ENCODE data around the gene INPP4A.

Gene INPP4A

DNA sequence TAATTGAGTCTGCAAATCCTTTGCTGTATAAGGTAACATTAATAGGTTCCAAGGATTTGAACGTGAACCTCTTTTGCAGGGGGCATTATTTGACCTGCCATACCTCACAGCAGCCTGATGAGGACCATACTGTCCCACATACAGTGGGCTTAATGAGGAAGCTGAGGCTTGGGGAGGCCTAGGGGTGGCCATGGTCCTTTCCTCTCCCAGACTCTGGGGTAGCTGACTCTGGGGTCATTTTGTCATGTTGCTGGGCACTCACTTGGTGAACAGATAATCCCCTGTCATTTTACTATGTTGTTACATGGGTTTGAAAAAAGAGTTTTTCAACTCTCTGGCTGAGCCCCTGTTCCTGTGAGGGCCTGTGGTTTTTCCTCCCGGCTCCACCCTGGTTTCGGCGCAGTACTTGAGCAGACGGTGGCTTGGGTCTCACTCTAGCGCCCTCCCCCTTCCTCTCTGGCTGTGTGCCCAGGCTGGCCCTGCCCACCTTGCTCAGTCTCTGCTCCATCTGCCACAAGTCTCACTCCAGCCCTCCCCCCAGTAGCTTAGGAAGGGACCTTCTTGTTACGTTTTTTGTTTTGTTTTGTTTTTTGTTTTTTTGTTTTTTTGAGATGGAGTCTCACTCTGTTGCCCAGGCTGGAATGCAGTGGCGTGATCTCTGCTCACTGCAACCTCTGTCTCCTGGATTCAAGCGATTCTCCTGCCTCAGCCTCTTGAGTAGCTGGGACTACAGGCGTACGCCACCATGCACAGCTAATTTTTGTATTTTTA is 21.0 kb downstream of the INPP4A start:
- TF ChIP-seq, protein P1, sequence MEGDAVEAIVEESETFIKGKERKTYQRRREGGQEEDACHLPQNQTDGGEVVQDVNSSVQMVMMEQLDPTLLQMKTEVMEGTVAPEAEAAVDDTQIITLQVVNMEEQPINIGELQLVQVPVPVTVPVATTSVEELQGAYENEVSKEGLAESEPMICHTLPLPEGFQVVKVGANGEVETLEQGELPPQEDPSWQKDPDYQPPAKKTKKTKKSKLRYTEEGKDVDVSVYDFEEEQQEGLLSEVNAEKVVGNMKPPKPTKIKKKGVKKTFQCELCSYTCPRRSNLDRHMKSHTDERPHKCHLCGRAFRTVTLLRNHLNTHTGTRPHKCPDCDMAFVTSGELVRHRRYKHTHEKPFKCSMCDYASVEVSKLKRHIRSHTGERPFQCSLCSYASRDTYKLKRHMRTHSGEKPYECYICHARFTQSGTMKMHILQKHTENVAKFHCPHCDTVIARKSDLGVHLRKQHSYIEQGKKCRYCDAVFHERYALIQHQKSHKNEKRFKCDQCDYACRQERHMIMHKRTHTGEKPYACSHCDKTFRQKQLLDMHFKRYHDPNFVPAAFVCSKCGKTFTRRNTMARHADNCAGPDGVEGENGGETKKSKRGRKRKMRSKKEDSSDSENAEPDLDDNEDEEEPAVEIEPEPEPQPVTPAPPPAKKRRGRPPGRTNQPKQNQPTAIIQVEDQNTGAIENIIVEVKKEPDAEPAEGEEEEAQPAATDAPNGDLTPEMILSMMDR (IDR thresholded peaks at IDR 0.05; ENCODE audit: insufficient read depth, low read depth, low read length, missing control alignments) = no peak
- DNase-seq (ENCODE audit: low read depth) = peak; percentile 97
- peak overlapping the region; percentile 65 for H3K4me3 ChIP-seq (ENCODE audit: low read depth, low read length)

DNA sequence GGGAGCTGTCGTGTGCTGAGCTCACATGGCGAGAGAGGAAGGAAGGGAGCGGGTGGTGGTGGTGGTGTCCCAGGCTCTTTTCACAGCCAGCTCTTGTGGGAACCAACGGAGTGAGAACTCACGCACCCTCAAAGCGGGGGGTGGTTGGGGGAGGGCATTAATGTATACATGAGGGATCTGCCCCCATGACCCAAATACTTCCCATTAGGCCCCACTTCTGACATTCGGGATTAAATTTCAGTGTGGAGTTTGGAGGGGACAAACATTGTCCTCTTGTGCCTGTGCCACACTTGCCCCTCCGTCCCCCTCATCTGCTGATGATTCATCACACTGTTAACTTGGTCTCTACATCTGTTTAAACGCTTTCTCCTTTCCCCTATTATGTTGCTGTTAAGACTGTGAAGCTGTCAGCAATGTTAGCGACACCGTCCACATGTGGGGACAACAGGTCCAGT is 22.5 kb downstream of the INPP4A start:
- TF ChIP-seq, protein P1 (IDR thresholded peaks at IDR 0.05; ENCODE audit: insufficient read depth, low read depth, low read length, missing control alignments) = no peak

DNA sequence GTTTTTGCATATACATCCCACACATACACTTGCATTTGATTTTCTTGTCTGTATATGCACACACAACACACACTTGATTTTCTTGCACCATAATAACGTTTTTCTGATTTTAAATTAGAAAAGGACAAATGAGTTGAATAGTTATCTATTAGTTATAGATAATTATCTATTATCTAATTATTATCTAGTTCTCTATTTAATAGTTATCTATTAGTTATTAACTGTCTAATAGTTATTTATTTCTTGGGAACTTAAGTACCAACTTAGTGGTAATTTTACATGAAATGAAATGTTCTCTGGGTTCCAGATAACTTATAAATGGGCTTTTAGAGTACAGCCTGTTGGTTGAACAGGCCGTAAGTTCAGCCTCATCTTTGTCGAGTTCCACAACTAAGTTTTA is 23.0 kb downstream of the INPP4A start:
- no peak for DNase-seq (ENCODE audit: low read depth)
- TF ChIP-seq, protein P1 (IDR thresholded peaks at IDR 0.05; ENCODE audit: insufficient read depth, low read depth, low read length, missing control alignments) = no peak
- no peak overlapping the region for H3K4me3 ChIP-seq (ENCODE audit: low read depth, low read length)

More for the DNA sequence above, 22.5 kb downstream of the INPP4A start:
- no peak overlapping the region for H3K4me3 ChIP-seq (ENCODE audit: low read depth, low read length)
- DNase-seq (ENCODE audit: low read depth) = no peak

DNA sequence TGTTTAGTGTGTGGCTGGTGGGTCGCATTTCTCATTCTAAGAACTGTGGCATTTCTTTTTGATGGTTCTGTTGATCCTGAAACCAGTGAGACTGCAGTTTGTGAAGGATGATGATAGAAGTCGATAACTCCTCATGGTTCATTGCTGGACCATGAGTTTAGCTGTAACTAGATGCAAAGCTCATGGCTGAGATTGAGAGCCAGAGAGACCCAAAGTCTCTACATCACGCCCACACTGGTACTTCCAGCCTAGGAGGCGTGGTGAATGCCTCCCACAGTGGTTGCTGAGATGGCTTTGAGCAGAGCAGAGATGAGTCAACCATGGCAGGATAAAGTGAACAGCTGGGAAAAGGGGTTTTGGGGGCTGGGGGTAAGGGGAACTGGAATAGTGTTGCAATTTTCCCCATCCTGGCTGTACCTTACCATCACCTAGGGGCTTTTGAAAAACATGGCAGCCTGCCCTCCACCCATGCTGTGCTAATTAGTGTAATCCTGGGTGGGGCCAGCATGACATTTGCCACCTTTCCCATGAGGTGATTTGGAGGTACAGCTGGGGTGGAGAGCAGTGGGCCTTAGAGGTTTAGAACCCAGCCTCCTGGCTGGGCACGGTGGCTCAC is 24.1 kb downstream of the INPP4A start:
- TF ChIP-seq, protein P1 (IDR thresholded peaks at IDR 0.05; ENCODE audit: insufficient read depth, low read depth, low read length, missing control alignments) = no peak
- H3K4me3 ChIP-seq (ENCODE audit: low read depth, low read length) = no peak overlapping the region
- peak; percentile 91 for DNase-seq (ENCODE audit: low read depth)

DNA sequence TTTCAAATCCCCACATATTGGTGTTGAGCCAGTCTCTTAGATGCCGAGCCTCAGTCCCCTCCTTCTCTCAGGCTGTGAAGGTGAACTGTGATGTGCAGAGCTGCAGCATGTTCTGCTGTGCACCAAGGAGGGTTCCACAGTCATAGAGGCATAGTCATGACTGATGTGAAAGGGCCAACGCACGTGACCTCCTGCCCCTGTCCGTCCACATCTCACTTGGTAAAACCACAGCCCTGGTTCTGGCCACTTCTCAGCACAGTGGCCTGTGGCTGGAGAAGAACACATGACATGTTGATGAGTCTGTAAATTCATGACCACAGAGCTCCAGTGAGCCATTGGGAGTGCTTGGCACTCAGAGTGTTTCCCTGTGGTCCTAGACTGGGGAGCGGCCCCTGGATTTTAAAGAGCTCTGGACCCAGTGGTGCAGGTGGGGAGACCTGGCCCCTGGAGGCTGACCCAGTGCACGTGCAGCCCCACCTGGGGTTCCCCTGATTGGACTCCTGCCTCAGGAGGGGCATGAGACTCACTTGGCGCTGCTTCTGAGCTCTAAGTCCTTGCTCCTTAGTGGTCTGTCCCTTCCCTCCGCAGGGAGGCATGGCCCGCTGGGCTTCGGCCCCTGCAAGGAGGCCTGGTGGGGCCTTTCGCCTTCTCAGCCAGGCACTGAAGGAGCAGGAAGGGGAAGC is 25.3 kb downstream of the INPP4A start:
- TF ChIP-seq, protein P1 (IDR thresholded peaks at IDR 0.05; ENCODE audit: insufficient read depth, low read depth, low read length, missing control alignments) = no peak
- H3K4me3 ChIP-seq (ENCODE audit: low read depth, low read length) = no peak overlapping the region

DNA sequence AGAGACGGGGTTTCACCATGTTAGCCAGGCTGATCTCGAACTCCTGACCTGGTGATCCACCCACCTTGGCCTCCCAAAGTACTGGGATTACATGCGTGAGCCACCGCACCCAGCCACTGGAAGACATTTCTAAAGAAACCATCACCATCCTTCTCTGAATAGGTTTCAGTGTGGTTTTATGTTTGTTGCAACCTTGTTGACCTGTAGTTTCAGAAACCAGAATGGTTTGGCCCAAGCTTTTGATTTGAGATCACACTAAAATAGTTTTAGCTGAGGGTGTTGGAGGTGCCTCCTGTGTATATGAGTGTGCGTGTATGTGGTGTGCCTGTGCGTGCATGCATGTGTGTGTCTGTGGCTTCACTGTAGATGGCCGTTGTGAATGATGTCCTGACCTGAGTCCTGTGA is 26.2 kb downstream of the INPP4A start:
- H3K4me3 ChIP-seq (ENCODE audit: low read depth, low read length) = no peak overlapping the region
- TF ChIP-seq, protein P1 (IDR thresholded peaks at IDR 0.05; ENCODE audit: insufficient read depth, low read depth, low read length, missing control alignments) = no peak
- DNase-seq (ENCODE audit: low read depth) = peak; percentile 92

More for the DNA sequence above, 25.3 kb downstream of the INPP4A start:
- peak; percentile 68 for DNase-seq (ENCODE audit: low read depth)

Measured in GM12865 (cell line).